ENCODE results near the gene ZCCHC24. TPM values are rescaled to one million over a fixed set of nuclear protein-coding genes. Genes with fewer than 3 reads are reported as not detected.

The ZCCHC24 gene
- total and polyA plus RNA-seq, 2 of the 8 experiments (the other 6 are each of a cell fraction or from before 2014, with no cell fraction given), result 3.9 to 6.9 TPM

GRCh38 chr10:79380125-79380945 lies 65.1 kb downstream of the ZCCHC24 start:
- H3K9me3 ChIP-seq (ENCODE audit: insufficient read depth in 2 of 2, low read depth in 1 of 2, low read length in 1 of 2), result no peaks in the 10 kb centered on the region
- H4K20me1 ChIP-seq (replicated peaks in 1 of 2; ENCODE audit: control insufficient read depth in 1 of 2, insufficient read depth in 2 of 2, low read length in 2 of 2), result peaks cover 0 to 14% of the 10 kb centered on the region in 2 experiments
- no peaks in the 10 kb centered on the region for H3K36me3 ChIP-seq (ENCODE audit: control insufficient read depth in 2 of 4, insufficient read depth in 4 of 4, low read length in 3 of 4)
- H4K8ac ChIP-seq (ENCODE audit: extremely low read depth, insufficient read depth, low read length), result peak overlapping the region; percentile 21; the same call in 1 of the 2 replicates
- 81% methylated on average over 14 of the region's 14 CpGs; no CpG with 5 or more reads in 1 of the 2 experiments for WGBS, 2 experiments (ENCODE audit: extremely low coverage in 1 of 2, insufficient coverage in 1 of 2, insufficient read length in 1 of 2, insufficient replicate concordance in 2 of 2, low coverage in 1 of 2, low lambda C conversion rate in 2 of 2, missing lambda C conversion rate in 1 of 2)
- H4K91ac ChIP-seq (replicated peaks; ENCODE audit: insufficient read length, low read length), result no peak overlapping the region
- H3K23ac ChIP-seq (ENCODE audit: insufficient read length), result no peak overlapping the region
- H3K18ac ChIP-seq (ENCODE audit: extremely low read depth, low read length), result no peak overlapping the region
- H3K4me1 ChIP-seq (replicated peaks in 1 of 4; ENCODE audit: control insufficient read depth in 3 of 4, insufficient read depth in 4 of 4, low read length in 3 of 4), result peaks cover 0 to 6% (median 0%) of the 10 kb centered on the region in 4 experiments; a peak in 1 of 7 replicates
- no peak overlapping the region for H3K9ac ChIP-seq (replicated peaks in 1 of 4; ENCODE audit: extremely low read depth in 1 of 4, low read depth in 3 of 4, low read length in 3 of 4)
- no peak overlapping the region for H2BK15ac ChIP-seq (ENCODE audit: low read length)
- no peak overlapping the region for H4K5ac ChIP-seq (ENCODE audit: insufficient read length, low read depth, low read length)
- no peak overlapping the region for H3K4me2 ChIP-seq (ENCODE audit: insufficient read depth in 1 of 2, low read depth in 2 of 2, low read length in 2 of 2)
- H2AK5ac ChIP-seq (ENCODE audit: low read depth, low read length), result no peak overlapping the region
- no peak overlapping the region for H2AFZ ChIP-seq (ENCODE audit: low read length)
- no peak overlapping the region for H3K27ac ChIP-seq (ENCODE audit: low read depth, low read length)
- ChIA-PET POLR2A (ENCODE audit: partially characterized antibody) (interaction anchor here (1.2 kb wide), 1 partner anchor 9 kb away, joined by 3 read pairs; no protein-coding TSS in a partner anchor), CTCF (ENCODE audit: partially characterized antibody) (interaction anchor here (0.9 to 2.0 kb wide), 11 partner anchors 10 to 764 kb away, joined by 3 to 11 read pairs (median 5); no protein-coding TSS in a partner anchor)
- no peaks in the 10 kb centered on the region; a peak in 1 of 7 replicates for H3K27me3 ChIP-seq (replicated peaks in 1 of 4; ENCODE audit: control insufficient read depth in 3 of 4, extremely low read depth in 1 of 4, insufficient read depth in 3 of 4, low read length in 3 of 4)
- FAIRE-seq (no peak), DNase-seq (ENCODE audit: low read depth in 1 of 2, low spot score in 2 of 2) (no peak)
- H2BK12ac ChIP-seq (ENCODE audit: low read depth, low read length), result no peak overlapping the region
- no peak overlapping the region for H3K56ac ChIP-seq (replicated peaks; ENCODE audit: insufficient read length, low read depth, low read length)
- H2BK120ac ChIP-seq (replicated peaks; ENCODE audit: low read depth, low read length), result no peak overlapping the region
- no peak overlapping the region for H3K14ac ChIP-seq (ENCODE audit: insufficient read length)
- no peaks in the 10 kb centered on the region; the same call in 1 of the 2 replicates for H3K79me1 ChIP-seq (ENCODE audit: low read depth, low read length)
- no peak overlapping the region for H2BK5ac ChIP-seq (ENCODE audit: low read depth, low read length)
- H3K79me2 ChIP-seq (ENCODE audit: control insufficient read depth in 1 of 2, insufficient read depth in 2 of 2, low read length in 2 of 2), result no peaks in the 10 kb centered on the region
- H2BK20ac ChIP-seq (ENCODE audit: low read length), result no peak overlapping the region
- H3K4me3 ChIP-seq (ENCODE audit: extremely low read depth in 1 of 4, insufficient read depth in 2 of 4, low read depth in 3 of 4, low read length in 4 of 4), result no peak overlapping the region
- no peak overlapping the region for H3K4ac ChIP-seq (replicated peaks; ENCODE audit: insufficient read length, low read depth, low read length)
- no peak for TF ChIP-seq NANOG (IDR thresholded peaks at IDR 0.05; ENCODE audit: insufficient read depth, low read depth, low read length, poor library complexity, severe bottlenecking)
- no peak for TF ChIP-seq MAX (IDR thresholded peaks at IDR 0.05)
- H3K23me2 ChIP-seq (ENCODE audit: low read depth, low read length), result peaks cover 9% of the 10 kb centered on the region; the same call in 1 of the 2 replicates
